GM04503 (cell line): ENCODE measurements around the gene THBD.
"Not testable (repeated sequence)": the region's sequence is repeated elsewhere in the genome, so short reads cannot be mapped to it uniquely, and the experiment has no call there.

Experiments
- DNase-seq: peaks from one replicate; pipeline ENCODE4 v3.0.0-alpha.2; 2012; ENCODE audit warnings: low read depth

THBD gene

DNA sequence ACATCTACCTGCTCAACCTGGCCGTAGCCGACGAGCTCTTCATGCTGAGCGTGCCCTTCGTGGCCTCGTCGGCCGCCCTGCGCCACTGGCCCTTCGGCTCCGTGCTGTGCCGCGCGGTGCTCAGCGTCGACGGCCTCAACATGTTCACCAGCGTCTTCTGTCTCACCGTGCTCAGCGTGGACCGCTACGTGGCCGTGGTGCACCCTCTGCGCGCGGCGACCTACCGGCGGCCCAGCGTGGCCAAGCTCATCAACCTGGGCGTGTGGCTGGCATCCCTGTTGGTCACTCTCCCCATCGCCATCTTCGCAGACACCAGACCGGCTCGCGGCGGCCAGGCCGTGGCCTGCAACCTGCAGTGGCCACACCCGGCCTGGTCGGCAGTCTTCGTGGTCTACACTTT lies 13.7 kb downstream of the THBD start:
- DNase-seq, result no peak

DNA sequence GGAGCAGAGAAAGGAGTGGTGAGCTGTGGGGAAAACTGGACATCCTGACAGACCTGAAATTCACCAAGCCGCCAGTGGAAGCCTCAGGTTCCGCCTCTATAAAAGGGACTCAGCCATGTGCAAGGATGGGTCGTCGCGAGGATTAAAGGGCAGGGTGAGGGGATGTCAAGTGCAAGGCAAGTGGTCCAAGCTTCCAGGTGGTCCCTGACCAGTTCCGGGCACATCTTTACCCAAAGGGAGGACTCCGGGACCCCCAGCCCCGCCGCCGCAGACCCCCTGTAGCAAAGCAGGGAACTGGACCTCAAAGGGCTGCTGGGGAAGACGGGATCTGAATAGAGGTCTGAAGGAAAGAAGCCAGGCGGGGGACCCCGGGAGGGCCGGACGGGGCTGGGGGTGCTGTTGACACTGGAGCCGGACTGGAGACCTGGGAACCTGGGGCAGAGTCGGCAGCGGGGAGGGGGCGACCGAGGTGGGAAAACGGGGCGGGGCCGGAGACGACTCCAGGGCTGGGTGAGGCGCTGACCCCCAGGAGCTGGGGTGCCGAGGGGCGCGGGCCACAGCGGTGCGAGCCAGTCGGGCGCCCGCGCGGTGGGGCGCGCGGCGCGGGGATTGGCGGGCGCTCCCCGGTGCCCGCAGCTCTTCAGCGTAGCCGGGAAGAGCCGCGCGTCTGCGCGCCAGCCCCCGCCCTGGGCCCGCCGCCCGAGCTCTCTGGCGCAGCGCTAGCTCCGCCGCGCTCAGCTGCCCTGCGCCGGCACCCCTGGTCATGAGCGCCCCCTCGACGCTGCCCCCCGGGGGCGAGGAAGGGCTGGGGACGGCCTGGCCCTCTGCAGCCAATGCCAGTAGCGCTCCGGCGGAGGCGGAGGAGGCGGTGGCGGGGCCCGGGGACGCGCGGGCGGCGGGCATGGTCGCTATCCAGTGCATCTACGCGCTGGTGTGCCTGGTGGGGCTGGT lies 14.5 kb downstream of the THBD start, which contains the start of gene SSTR4:
Gene SSTR4, plus strand, starts transcription at position 592 of the 951 bp plus-strand sequence. Its CDS starts 172 bp downstream, at position 764.
- DNase-seq, result no peak

DNA sequence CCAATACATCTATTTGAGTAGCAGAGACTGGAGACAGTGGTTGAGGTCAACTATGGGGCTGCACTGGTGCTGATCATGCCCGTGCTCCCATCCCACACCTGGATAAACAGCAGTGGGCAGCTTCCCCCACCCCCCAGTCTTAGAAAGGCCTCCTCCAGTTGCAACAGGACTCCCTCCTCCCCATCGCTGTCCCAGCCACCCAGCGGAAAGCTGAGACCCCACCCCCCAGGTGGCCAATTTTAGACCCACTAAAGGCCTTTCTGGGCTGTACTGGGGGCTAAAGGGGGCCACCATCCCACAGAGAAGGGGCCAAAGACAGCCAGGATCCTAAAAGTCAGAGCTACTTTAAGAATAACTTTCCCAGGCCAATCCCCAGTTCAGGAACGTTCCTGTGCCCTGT lies 15.6 kb downstream of the THBD start:
- DNase-seq, result no peak

DNA sequence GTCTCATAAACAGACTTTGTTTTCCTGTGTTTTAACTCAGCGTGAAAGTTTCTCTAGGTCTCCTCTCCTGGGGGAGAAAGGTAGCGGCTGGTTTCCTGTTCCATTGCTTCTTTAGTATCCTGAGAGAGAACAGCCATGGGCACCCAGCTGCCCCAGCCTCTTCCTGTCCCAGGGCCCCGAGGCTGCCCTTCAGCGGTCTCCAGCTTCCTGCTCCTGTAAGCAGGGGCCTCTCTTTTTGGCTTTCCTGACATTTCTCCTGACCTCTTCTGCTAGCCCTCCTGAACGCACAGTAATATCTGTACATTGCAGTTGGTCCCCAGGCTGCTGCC lies 16.8 kb downstream of the THBD start:
- DNase-seq, result no peak

- no peak for DNase-seq
These were observed 17.3 kb downstream of the THBD start for GRCh38 chr20:23032056-23032749.

- no peak for DNase-seq
These were observed 18.1 kb downstream of the THBD start for GRCh38 chr20:23031346-23031745.

DNA sequence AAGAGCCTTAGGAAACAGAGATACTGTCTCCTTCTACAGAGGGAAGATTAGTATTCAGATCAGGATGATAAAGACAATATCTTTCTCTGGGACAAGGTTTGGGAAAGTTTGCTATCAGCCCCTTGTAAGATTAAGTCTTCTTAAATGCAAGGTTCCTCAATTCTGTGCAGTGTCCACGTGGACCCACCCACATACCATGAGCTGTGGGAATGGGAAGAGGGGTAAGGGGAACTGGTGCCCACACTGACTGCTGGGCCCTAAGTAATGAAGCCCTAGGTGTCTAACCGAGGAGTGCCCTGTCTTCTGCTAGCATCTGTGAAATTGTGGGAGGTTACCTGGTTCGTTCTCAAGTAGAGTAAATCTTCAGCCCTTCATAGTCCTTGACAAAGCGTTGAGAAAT lies 20.1 kb downstream of the THBD start:
- DNase-seq, result no peak

DNA sequence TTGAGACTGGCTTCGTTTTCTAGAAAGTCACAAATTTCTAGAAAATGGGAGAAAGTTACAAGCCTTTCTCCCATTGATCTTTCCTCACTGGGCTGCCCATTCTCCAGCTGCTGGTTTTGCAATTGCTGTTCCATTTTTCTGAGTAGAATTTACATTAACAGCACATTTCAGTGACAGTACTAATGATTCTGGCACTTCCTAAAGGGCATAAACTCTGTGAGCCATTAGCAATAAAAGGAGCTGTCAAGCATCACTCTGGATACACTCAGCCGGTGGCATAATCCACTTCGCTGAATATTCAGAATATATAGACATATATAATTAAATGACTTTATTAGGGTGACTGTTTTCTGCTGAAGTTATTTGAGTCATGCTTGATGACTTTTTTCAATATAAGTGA lies 21.1 kb downstream of the THBD start:
- DNase-seq, result no peak

DNA sequence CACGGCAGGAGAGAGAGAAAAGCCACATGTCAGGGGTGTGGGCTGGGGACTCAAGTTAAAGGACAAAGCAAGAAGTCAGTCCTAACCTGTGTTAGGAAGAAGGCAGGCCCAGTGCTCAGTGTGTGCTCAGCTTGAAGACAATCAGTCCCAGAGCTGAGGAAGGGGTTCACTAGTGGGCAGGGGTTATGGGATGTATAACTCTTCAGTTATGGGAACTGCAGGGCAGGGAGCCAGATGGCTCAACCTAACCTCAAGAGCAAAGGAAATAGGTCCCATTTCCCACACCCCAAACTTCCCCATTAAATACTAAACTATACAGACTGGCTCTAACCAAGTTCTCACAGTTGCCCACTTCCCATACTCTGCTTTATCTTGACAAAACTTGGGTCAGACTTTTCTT lies 21.8 kb downstream of the THBD start:
- DNase-seq, result no peak

- DNase-seq, result not testable (repeated sequence)
These were observed 24.0 kb downstream of the THBD start for GRCh38 chr20:23025503-23025902.

GRCh38 chr20:23024701-23025100 lies 24.8 kb downstream of the THBD start:
- DNase-seq, result no peak

GRCh38 chr20:23023621-23024177 lies 25.8 kb downstream of the THBD start:
- DNase-seq, result no peak

GRCh38 chr20:23022849-23023248 lies 26.6 kb downstream of the THBD start:
- DNase-seq, result no peak

GRCh38 chr20:23021951-23022350 lies 27.5 kb downstream of the THBD start:
- no peak for DNase-seq

- no peak for DNase-seq
These were observed 27.9 kb downstream of the THBD start for GRCh38 chr20:23021541-23021940.

- DNase-seq, result no peak
These were observed 29.0 kb downstream of the THBD start for GRCh38 chr20:23020230-23021018.

- no peak for DNase-seq
These were observed 30.1 kb downstream of the THBD start for GRCh38 chr20:23019403-23019802.

GRCh38 chr20:23018941-23019340 lies 30.5 kb downstream of the THBD start:
- DNase-seq, result no peak

- no peak for DNase-seq
These were observed 31.0 kb downstream of the THBD start for GRCh38 chr20:23018432-23018831.

DNA sequence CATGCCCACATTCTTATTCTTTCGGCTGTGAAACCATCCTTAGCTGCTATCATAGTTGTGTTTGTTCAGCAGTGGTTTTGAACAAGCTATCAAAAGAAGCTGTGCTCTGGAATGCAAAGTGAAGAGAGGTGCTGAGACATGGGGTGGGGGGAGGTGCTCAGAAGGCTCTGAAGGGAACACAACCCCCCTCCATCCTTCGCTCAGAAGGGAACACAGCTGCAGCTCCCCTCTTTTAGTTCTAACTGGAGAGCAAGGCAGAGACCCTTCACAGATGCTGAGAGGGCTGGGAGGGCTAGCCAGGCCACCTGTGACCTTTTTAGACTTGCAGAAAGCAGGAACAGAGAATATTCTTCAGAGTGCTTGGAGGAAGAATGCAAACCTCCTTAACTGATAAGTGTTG lies 32.0 kb downstream of the THBD start:
- no peak for DNase-seq

DNA sequence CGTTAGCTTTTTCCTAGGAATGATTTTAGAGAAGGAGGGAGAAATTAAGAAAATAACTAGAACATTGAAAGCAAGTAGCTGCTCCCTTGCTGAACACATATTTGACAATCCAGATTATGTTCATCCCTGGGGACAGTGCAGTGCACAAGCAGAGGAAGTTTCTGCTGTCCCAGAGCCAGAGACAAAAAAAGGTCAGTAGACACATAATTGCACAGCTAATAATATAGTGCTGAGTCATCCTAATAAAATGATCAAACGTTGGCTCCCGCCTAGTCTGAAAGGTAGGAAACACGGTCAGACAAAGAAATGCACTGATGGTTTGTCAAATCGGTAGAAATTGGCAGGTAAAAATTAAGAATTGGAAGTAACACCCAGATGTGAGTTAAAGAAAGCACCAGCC lies 36.0 kb downstream of the THBD start:
- DNase-seq, result no peak

GRCh38 chr20:23011008-23011721 lies 38.3 kb downstream of the THBD start:
- DNase-seq, result no peak
